ENCODE measurements around the gene AKAP10. TPM values are rescaled to one million over a fixed set of nuclear protein-coding genes. Genes with fewer than 3 reads are reported as not detected.

The AKAP10 gene
- total and polyA plus RNA-seq, 2 of the 4 experiments (the other 2 are of a cell fraction) = 12.7 to 18.6 TPM

- POLR2A ChIA-PET (ENCODE audit: unreplicated experiment) = interaction anchor here (0.7 kb wide), 1 partner anchor 58 kb away, joined by 3 read pairs; no protein-coding TSS in a partner anchor
- intact Hi-C loops (cut with micrococcal nuclease) = loop anchor here (5.0 kb wide), 1 partner anchor 94 kb away; no protein-coding TSS in a partner anchor
These were observed 30.8 kb upstream of the AKAP10 start for GRCh38 chr17:20008242-20009051.

More at GRCh38 chr17:20008242-20009051, 30.8 kb upstream of the AKAP10 start:
- Histone ChIP-seq H3K27me3 (ENCODE audit: control insufficient read depth, insufficient read depth, low read length) (peaks cover 39% of the 10 kb centered on the region), H4K8ac (ENCODE audit: low read depth in 2 of 2, low read length in 2 of 2) (peak overlapping the region in 1 of 2 experiments; percentile 80; a peak in 1 of 4 replicates), H3K4me1 (ENCODE audit: control insufficient read depth, insufficient read depth, low read length) (no peaks in the 10 kb centered on the region), H2BK120ac (ENCODE audit: low read depth, low read length) (peak overlapping the region; percentile 44; the same call in 1 of the 2 replicates), H4K5ac (ENCODE audit: low read depth, low read length) (no peak overlapping the region), H4K20me1 (ENCODE audit: insufficient read depth, low read length) (no peaks in the 10 kb centered on the region), H2BK20ac (ENCODE audit: low read depth, low read length) (no peak overlapping the region; the same call in 1 of the 2 replicates), H3K9me1 (ENCODE audit: insufficient read depth, low read length) (no peaks in the 10 kb centered on the region), H3K56ac (ENCODE audit: extremely low read depth, insufficient read depth, low read length) (no peak overlapping the region), H2AK9ac (replicated peaks; ENCODE audit: low read depth, low read length, poor library complexity) (peak overlapping the region; percentile 66), H2BK15ac (ENCODE audit: low read depth, low read length) (0 out of 3 replicates have a peak overlapping the region, but pooled peaks have one; percentile 28), H3K4me2 (ENCODE audit: low read depth, low read length) (peak overlapping the region; percentile 92), H2BK5ac (ENCODE audit: low read depth, low read length, poor library complexity, severe bottlenecking) (no peak overlapping the region), H3K18ac (ENCODE audit: low read depth, low read length) (no peak overlapping the region), H3K9ac (ENCODE audit: low read depth, low read length) (peak overlapping the region; percentile 31), H3K79me1 (ENCODE audit: low read depth in 1 of 2, low read length in 2 of 2) (no peaks in the 10 kb centered on the region), H4K91ac (ENCODE audit: insufficient read depth, low read depth, low read length) (peak overlapping the region; percentile 39; the same call in 1 of the 2 replicates), H2AK5ac (ENCODE audit: low read depth, low read length) (no peak overlapping the region), H3K27ac (ENCODE audit: insufficient read depth, low read length) (no peak overlapping the region), H3K23ac (ENCODE audit: low read depth, low read length) (0 out of 2 replicates have a peak overlapping the region, but pooled peaks have one; percentile 31), H3K14ac (replicated peaks; ENCODE audit: low read depth, low read length) (peak overlapping the region; percentile 88; the same call in 1 of the 2 replicates), H3K36me3 (ENCODE audit: control insufficient read depth, insufficient read depth, low read length) (no peaks in the 10 kb centered on the region), H2AFZ (replicated peaks; ENCODE audit: low read length, poor library complexity) (peak overlapping the region; percentile 100), H3K4ac (ENCODE audit: low read depth, low read length) (peak overlapping the region; percentile 60; the same call in 1 of the 2 replicates), H3K4me3 (ENCODE audit: insufficient read depth, low read depth, low read length) (peak overlapping the region; percentile 51), H3K9me3 (ENCODE audit: control insufficient read depth, insufficient read depth, low read length) (no peaks in the 10 kb centered on the region)
- WGBS, 2 experiments (ENCODE audit: extremely low coverage in 2 of 2, insufficient read length in 1 of 2) = 25% methylated on average over 14 of the region's 35 CpGs; no CpG with 5 or more reads in 1 of the 2 experiments
- CTCF ChIA-PET = interaction anchor here (0.5 to 1.2 kb wide), 11 partner anchors 7 to 215 kb away, joined by 3 to 7 read pairs (median 4); partner anchors contain the start of gene ULK2
- in situ Hi-C loops (cut with MboI; ENCODE audit: low sequenced_read_pairs) (no loop called here), dilution Hi-C loops (cut with HindIII; ENCODE audit: low sequenced_read_pairs, unreplicated experiment) (no loop called here)
- BruUV-seq (replicated peaks) = no TSS peak
- no peak for DNase-seq
- peak; percentile 32 for ATAC-seq (ENCODE audit: low read depth)
- TF ChIP-seq SMC3 (IDR thresholded peaks at IDR 0.05; ENCODE audit: low read depth, low read length) (no peak), POLR2A (IDR thresholded peaks at IDR 0.05; ENCODE audit: low read depth, low read length) (no peak), NFE2L2 (IDR thresholded peaks at IDR 0.05; ENCODE audit: low read depth, low read length) (no peak), CEBPB (IDR thresholded peaks at IDR 0.05; ENCODE audit: low read depth, low read length) (no peak), RCOR1 (IDR thresholded peaks at IDR 0.05; ENCODE audit: insufficient replicate concordance, low read length) (no peak), MAFK (IDR thresholded peaks at IDR 0.05; ENCODE audit: low read depth, low read length) (no peak), CTCF (conservative IDR thresholded peaks at IDR 0.05; ENCODE audit: low read depth, low read length) (no peak), ELK1 (IDR thresholded peaks at IDR 0.05; ENCODE audit: borderline replicate concordance, low read depth, low read length) (no peak), FOS (IDR thresholded peaks at IDR 0.05; ENCODE audit: low read depth, low read length) (no peak), BHLHE40 (IDR thresholded peaks at IDR 0.05; ENCODE audit: low read depth, low read length) (no peak), RAD21 (IDR thresholded peaks at IDR 0.05; ENCODE audit: low read length) (no peak), MAZ (IDR thresholded peaks at IDR 0.05; ENCODE audit: borderline replicate concordance, low read depth, low read length) (no peak), MXI1 (IDR thresholded peaks at IDR 0.05; ENCODE audit: borderline replicate concordance, low read depth, low read length) (no peak)
